ENCODE results near the gene ZDHHC4. TPM values are rescaled to one million over a fixed set of nuclear protein-coding genes. Genes with fewer than 3 reads are reported as not detected.

Gene ZDHHC4
- total and polyA plus RNA-seq, 2 of the 13 experiments (the other 11 are each of a cell fraction or from before 2014, with no cell fraction given) = 83.2 to 188 TPM

GRCh38 chr7:6589829-6590644 lies 12.8 kb downstream of the ZDHHC4 start, which contains the start of gene INTS15 (continued):
- TF ChIP-seq NR2F1 (CRISPR knock-in tag; IDR thresholded peaks at IDR 0.05) (no peak), ZNF20 (CRISPR knock-in tag; IDR thresholded peaks at IDR 0.05) (no peak), MBD4 (IDR thresholded peaks at IDR 0.05; ENCODE audit: borderline replicate concordance, low read length) (no peak), MYNN (CRISPR knock-in tag; IDR thresholded peaks at IDR 0.05; ENCODE audit: low read depth) (no peak), ZNF891 (CRISPR knock-in tag; IDR thresholded peaks at IDR 0.05) (peak; percentile 38; the same call in 1 of the 2 replicates), ZMYM2 (CRISPR knock-in tag; IDR thresholded peaks at IDR 0.05) (no peak), ZNF34 (CRISPR knock-in tag; IDR thresholded peaks at IDR 0.05; ENCODE audit: borderline replicate concordance) (no peak), PREB (CRISPR knock-in tag; IDR thresholded peaks at IDR 0.05) (no peak), MYC (CRISPR knock-in tag; IDR thresholded peaks at IDR 0.05; ENCODE audit: borderline replicate concordance) (peak; percentile 41), ZNF75D (CRISPR knock-in tag; IDR thresholded peaks at IDR 0.05; ENCODE audit: borderline replicate concordance) (no peak), DRAP1 (CRISPR knock-in tag; IDR thresholded peaks at IDR 0.05) (no peak), TCF12 (IDR thresholded peaks at IDR 0.05) (no peak), TCF12 (CRISPR knock-in tag; IDR thresholded peaks at IDR 0.05) (peak; percentile 81; the same call in 1 of the 2 replicates), KDM4B (CRISPR knock-in tag; IDR thresholded peaks at IDR 0.05) (no peak), ZNF138 (CRISPR knock-in tag; IDR thresholded peaks at IDR 0.05; ENCODE audit: low read depth) (peak; percentile 82; the same call in 1 of the 2 replicates), ZBTB7A (CRISPR knock-in tag; IDR thresholded peaks at IDR 0.05) (peak; percentile 37; the same call in 1 of the 2 replicates), TBX3 (IDR thresholded peaks at IDR 0.05; ENCODE audit: borderline replicate concordance) (no peak), ZNF777 (CRISPR knock-in tag; IDR thresholded peaks at IDR 0.05) (peak; percentile 62; the same call in 1 of the 2 replicates), MED1 (CRISPR knock-in tag; IDR thresholded peaks at IDR 0.05) (peak; percentile 33), HOXA7 (CRISPR knock-in tag; IDR thresholded peaks at IDR 0.05) (no peak), ATF6 (CRISPR knock-in tag; conservative IDR thresholded peaks at IDR 0.05) (no peak), ZNF335 (CRISPR knock-in tag; IDR thresholded peaks at IDR 0.05) (no peak), ZNF557 (CRISPR knock-in tag; IDR thresholded peaks at IDR 0.05) (no peak), JDP2 (CRISPR knock-in tag; IDR thresholded peaks at IDR 0.05; ENCODE audit: borderline replicate concordance) (no peak), ZNF556 (CRISPR knock-in tag; IDR thresholded peaks at IDR 0.05; ENCODE audit: borderline replicate concordance) (no peak; the same call in 1 of the 2 replicates)
